Skeletal muscle cell (primary cell): ENCODE results near the gene THSD4.
"Not testable (repeated sequence)": the region's sequence is repeated elsewhere in the genome, so short reads cannot be mapped to it uniquely, and the experiment has no call there.

ENCODE experiments used
- DNase-seq: peaks from one replicate; pipeline ENCODE4 v3.0.0-alpha.2; 2010; ENCODE audit warnings: low read depth
- H3K4me3 ChIP-seq: 2 replicates; pipeline ENCODE4 v1.5.1; 2011; ENCODE audit warnings: low read depth, mild to moderate bottlenecking, control low read depth, low read length, moderate library complexity

The THSD4 gene

GRCh38 chr15:71723344-71723743 is 608.1 kb downstream of the THSD4 start:
- no peak for DNase-seq
- H3K4me3 ChIP-seq, result no peak overlapping the region

GRCh38 chr15:71725207-71725955 is 610.1 kb downstream of the THSD4 start:
- not testable (repeated sequence) for H3K4me3 ChIP-seq, DNase-seq

GRCh38 chr15:71728881-71729280 is 613.6 kb downstream of the THSD4 start:
- no peak overlapping the region for H3K4me3 ChIP-seq
- no peak for DNase-seq

GRCh38 chr15:71729319-71729718 is 614.0 kb downstream of the THSD4 start:
- H3K4me3 ChIP-seq, result no peak overlapping the region
- DNase-seq, result no peak

GRCh38 chr15:71730277-71731144 is 615.2 kb downstream of the THSD4 start:
- DNase-seq, result no peak
- no peak overlapping the region for H3K4me3 ChIP-seq

- DNase-seq, result no peak
- no peak overlapping the region for H3K4me3 ChIP-seq
Observed at GRCh38 chr15:71732636-71733035, 617.4 kb downstream of the THSD4 start.

- DNase-seq, result no peak
- no peak overlapping the region for H3K4me3 ChIP-seq
Observed at GRCh38 chr15:71733122-71733521, 617.9 kb downstream of the THSD4 start.

- no peak overlapping the region for H3K4me3 ChIP-seq
- no peak for DNase-seq
Observed at GRCh38 chr15:71734709-71735384, 619.6 kb downstream of the THSD4 start.

- H3K4me3 ChIP-seq, result no peak overlapping the region
- DNase-seq, result no peak
Observed at GRCh38 chr15:71735385-71735757, 620.1 kb downstream of the THSD4 start.

- DNase-seq, result no peak
- H3K4me3 ChIP-seq, result no peak overlapping the region
Observed at GRCh38 chr15:71736286-71736947, 621.1 kb downstream of the THSD4 start.

- no peak overlapping the region for H3K4me3 ChIP-seq
- DNase-seq, result no peak
Observed at GRCh38 chr15:71737761-71738160, 622.5 kb downstream of the THSD4 start.

GRCh38 chr15:71739355-71739754 is 624.1 kb downstream of the THSD4 start:
- DNase-seq, result no peak
- no peak overlapping the region for H3K4me3 ChIP-seq

GRCh38 chr15:71742964-71743363 is 627.7 kb downstream of the THSD4 start:
- DNase-seq, result no peak
- no peak overlapping the region for H3K4me3 ChIP-seq

GRCh38 chr15:71743861-71744382 is 628.7 kb downstream of the THSD4 start:
- no peak overlapping the region for H3K4me3 ChIP-seq
- no peak for DNase-seq

- no peak for DNase-seq
- H3K4me3 ChIP-seq, result no peak overlapping the region
Observed at GRCh38 chr15:71746719-71747118, 631.4 kb downstream of the THSD4 start.

GRCh38 chr15:71747128-71748083 is 632.1 kb downstream of the THSD4 start:
- no peak overlapping the region for H3K4me3 ChIP-seq
- peak; percentile 85 for DNase-seq

- H3K4me3 ChIP-seq, result no peak overlapping the region
- no peak for DNase-seq
Observed at GRCh38 chr15:71748293-71748718, 633.0 kb downstream of the THSD4 start.

- no peak overlapping the region for H3K4me3 ChIP-seq
Observed at GRCh38 chr15:71749500-71749899, 634.2 kb downstream of the THSD4 start.

More at GRCh38 chr15:71749500-71749899, 634.2 kb downstream of the THSD4 start:
- no peak for DNase-seq
